Measurements from ENCODE around the gene IL4.
"Not testable (repeated sequence)": the region's sequence is repeated elsewhere in the genome, so short reads cannot be mapped to it uniquely, and the experiment has no call there.

IL4 gene

DNA sequence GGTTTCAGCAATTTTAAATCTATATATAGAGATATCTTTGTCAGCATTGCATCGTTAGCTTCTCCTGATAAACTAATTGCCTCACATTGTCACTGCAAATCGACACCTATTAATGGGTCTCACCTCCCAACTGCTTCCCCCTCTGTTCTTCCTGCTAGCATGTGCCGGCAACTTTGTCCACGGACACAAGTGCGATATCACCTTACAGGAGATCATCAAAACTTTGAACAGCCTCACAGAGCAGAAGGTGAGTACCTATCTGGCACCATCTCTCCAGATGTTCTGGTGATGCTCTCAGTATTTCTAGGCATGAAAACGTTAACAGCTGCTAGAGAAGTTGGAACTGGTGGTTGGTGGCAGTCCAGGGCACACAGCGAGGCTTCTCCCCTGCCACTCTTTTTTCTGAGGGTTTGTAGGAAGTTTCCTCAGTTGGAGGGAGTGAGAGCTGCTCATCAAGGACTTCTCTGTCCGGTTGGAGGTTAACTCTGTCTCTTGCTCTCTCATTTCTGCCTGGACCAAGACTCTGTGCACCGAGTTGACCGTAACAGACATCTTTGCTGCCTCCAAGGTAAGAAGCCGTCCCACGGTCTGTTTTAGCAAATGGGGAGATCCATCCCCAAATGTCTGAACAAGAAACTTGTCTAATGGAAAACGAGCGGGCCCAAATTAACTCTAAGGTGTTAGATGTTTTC is at the start of gene IL4:
TSS of gene IL4 (plus strand) at position 51 of the 692 bp plus-strand sequence. CDS start at position 113, 62 bp downstream.
- no peak for DNase-seq

DNA sequence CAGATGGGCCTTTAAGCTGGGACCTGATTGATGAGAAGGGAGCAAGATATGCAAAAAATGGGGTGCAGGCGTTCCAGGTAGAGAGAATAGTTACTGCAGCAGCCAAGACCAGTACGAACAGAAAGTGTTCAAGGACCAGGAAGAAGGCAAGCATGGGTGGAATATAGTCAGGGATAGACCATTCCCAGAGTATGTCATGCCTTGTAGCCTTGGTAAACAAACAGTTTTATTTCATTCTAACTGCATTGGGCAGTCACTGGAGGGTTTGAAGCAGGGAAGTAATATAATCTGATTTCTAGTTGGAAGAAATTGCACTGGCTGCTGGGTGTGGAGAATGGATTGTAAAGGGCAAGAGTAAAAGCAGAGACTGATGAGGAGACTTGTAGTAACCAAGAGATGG is 46.3 kb upstream of the IL4 start:
- no peak for DNase-seq

DNA sequence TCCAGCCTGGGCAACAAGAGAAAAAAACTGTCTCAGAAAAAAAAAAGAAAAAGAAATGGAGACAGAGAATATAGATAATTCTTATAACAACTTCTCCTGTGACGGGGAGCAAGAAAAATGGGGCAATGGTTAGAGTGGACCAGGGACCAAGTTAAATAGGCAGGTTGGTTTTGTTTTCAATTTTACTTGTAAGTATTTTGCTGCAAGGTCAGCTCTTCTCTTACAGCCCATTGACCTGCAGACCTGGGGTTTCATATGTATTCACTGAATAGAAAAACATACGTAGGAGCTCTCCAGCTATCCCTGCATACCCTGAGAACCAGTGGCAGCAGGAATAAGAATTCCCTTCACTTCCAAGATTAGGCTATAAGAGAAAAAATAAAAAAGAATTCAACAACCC is 45.0 kb upstream of the IL4 start:
- DNase-seq = no peak

DNA sequence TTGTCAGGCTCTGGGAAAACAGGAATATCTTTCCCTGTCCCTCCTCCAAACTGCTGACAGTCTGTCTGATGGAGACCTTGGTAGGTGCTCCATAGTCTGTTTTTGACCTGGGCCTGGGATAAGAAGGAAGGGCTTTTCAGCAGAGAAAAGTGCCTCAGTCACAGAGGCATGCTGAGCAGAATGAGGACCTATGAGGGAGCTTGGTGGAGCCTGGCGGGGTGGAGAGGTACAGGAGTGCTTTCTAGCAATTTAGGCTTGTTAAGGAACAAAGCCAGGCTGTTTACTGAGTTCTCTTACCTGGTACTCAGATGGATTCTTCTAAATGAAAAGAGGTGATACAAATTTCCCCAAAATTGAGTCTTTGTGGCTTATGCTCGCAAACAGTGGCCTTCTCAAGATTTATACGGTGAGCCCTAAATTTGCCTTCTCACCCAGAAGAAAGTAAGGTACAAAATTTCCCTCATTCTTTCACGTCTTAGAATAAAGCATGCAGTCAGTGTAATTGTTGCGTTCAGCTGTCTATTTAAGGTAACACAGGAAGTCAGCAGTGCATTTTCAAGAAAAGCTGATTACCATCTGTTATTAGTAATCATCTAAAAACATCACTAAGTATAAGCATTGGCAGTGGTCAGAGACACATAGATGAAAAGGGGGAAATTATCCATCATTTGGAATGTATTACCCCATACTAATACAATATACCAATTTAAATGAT is 44.4 kb upstream of the IL4 start:
- no peak for DNase-seq

DNA sequence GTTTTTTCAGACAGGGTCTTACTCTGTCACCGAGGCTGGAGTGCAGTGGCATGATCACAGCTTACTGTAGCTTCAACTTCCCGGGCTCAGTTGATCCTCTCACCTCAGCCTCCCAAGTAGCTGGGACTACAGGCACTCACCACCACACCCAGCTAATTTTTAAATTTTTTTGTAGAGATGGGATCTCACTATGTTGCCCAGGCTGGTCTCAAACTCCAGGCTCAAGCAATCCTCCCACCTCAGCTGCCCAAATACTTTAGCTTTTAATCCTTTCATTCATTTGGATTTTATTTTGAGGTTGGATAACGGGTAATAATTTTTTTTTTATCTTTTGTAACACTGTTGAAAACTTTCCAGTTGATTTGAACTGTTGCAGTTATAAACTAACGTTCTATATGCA is 40.2 kb upstream of the IL4 start:
- DNase-seq = not testable (repeated sequence)

DNA sequence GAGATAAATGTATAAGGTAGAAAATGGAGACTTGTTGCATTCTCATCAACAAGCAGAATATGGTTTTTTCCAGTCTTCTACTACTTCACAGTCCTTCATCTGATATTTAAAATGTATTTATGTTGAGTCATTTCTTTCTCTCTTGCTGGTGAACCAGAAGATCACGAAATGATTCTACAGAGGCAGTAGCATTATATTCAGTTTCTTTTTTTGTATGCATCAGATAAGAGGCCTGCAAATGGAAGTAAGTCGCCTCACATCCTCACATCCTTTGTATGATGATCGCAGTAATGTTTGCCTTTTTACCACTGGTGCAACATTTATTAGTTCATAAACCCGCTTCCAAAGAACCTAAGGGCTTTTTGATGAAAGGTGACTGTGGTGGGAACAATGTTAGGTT is 37.9 kb upstream of the IL4 start:
- DNase-seq = no peak

DNA sequence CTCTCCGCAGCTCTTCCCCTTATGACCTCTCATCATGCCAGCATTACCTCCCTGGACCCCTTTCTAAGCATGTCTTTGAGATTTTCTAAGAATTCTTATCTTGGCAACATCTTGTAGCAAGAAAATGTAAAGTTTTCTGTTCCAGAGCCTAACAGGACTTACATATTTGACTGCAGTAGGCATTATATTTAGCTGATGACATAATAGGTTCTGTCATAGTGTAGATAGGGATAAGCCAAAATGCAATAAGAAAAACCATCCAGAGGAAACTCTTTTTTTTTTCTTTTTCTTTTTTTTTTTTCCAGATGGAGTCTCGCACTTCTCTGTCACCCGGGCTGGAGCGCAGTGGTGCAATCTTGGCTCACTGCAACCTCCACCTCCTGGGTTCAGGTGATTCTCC is 36.5 kb upstream of the IL4 start:
- no peak for DNase-seq

DNA sequence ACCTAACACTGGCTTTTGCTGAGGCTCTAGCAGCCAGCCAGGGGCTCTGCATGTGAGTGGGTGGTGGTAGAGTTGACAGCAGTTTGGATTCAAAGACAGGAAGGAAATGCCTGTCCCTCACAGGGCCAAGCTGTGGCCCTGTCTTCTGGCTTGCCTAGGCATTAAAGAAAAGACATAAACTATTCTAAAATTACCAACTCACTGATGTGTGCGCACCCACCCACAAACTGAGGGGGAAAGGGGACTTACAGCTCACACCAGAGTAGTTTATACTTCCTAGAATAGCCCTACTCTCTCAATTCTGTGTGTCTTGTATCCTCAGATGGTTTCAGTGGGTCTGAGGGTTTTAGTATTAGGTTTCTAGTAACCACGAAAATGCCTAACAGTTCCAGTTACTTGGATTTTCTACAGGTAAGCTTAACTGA is 34.1 kb upstream of the IL4 start:
- peak; percentile 43 for DNase-seq

DNA sequence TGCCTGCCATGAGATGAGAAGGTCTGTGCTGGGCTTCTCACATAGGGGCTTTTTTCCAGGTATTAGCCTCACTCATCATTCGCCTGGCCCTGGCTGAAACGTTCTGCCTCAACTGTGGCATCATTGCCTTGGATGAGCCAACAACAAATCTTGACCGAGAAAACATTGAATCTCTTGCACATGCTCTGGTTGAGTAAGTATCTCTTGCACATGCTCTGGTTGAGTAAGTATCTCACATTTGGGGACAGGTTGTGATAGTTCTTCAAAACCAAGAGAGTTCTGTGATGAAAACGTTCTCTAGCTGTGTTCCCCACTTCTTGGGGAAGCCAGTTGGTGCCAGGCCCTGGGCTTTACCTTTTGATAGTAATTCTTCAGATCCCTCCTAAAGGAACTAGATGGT is 33.2 kb upstream of the IL4 start:
- DNase-seq = no peak

DNA sequence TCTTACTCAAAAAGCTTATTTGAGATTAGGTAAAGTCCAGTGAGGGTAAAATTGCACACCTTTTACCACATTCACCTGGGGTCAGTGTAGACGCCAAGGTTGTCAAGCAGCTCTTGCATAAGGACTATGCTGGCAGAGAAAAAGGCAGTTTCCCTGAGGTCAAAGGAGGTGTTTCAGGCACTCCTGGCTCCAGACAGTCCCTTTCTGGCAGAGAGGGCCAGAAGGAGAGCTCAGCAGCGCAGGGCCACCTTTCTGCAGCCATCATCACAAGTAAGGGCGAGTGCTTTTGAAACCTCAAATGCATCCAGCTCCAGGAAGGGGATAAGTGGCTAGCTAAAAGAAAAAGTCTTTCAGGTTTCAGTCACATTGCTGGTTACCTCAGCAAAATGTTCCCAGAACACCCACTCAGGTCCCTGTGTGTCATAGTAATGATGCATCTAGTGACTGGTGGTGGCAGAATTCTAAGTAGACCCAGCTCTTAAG is 32.5 kb upstream of the IL4 start:
- peak; percentile 66 for DNase-seq

DNA sequence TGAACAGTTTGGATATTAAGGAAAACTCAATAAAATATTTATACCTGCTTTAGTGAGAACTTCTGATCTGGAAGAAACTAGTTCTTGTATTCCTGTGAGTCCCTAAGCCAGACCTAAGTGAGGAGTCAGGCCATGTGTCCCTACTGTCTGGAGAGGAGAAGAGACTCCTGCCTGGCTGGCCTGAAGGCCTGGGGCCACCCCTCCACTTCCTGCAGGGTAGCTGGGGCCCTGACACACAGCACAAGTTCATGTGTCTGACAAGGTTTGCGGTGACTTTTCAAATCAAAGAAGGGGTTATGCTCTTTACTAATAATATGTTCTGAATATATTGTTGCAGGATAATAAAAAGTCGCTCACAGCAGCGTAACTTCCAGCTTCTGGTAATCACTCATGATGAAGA is 31.9 kb upstream of the IL4 start:
- DNase-seq = no peak

DNA sequence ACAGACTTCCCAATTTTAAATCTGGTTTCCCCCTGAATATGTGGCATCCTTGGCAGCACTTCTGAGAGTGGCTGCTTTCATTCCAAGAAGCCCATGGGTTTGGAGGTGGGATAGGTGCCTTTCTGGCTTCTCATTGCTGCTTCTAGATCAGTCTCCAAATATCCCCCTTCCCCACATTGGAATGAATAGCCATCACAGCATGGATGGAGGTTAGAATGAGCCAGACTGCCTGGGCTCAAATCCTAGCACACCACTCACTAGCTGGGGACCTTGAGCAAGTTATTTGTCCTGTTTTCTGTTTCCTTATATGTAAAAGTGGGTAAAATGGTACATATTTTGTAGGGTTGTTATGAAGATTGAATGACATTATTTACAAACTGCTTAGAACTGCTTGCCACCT is 29.6 kb upstream of the IL4 start:
- DNase-seq = no peak

DNA sequence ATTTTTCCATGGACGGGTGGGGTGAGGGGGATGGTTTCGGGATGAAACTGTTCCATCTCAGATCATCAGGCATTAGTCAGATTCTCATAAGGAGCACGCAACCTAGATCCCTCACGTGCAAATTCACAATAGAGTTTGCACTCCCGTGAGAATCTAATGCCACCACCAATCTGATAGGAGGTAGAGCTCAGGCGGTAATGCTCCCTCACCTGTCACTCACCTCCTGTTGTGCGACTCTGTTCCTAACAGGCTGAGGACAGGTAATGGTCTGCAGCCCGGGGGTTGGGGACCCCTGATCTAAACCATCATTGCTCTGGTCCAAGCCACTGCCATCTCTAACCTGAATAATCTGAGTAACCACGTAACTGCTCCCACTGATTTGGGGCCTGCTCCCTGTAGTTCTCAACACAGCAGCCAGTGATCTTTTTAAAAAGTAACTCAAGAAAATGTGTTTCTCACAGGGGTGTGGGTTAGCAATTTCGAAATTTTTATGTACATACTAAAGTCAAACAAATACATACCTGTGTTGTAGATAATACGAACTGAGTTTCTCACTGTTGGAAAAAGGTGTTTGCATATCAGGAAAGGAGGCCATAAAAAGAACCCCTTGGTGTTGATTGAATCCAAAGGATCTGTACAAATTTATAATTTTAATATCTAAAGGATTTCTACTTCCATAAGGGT is 27.1 kb upstream of the IL4 start:
- DNase-seq = no peak

DNA sequence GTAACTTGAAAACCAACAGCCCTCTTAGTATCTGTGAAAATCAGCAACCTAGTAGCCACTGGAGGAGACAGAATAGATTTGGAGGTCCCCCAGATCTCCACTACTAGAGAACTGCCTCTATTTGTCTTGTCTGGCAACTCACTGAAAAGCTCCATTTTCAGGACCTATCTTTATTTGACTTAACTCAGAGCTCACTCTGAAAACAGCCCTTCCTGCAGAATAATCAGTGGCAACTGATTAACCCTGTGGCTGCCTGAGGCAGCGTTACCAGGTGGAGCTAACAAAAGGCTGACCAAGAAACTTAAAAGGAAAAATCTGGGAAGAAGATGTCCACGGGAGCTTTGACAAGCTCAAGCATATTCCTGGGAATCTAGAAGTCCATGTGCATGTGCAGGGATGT is 26.3 kb upstream of the IL4 start:
- DNase-seq = no peak

DNA sequence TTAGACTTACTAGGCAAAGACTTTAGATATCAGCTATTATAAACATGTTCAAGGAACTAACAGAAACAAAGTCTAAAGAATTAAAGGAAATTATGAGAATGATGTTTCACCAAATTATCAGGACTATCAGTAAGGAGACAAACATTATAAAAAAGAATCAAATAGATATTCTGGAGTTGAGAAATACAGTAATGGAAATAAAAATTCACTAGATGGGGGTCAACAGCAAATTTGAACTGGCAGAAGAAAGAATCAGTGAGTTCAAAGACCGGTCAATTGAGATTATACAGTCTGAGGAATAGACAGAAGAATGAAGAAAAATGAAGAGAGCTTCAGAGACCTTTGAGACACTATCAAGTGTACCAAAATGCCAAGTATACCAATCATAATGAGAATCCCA is 25.4 kb upstream of the IL4 start:
- DNase-seq = no peak

DNA sequence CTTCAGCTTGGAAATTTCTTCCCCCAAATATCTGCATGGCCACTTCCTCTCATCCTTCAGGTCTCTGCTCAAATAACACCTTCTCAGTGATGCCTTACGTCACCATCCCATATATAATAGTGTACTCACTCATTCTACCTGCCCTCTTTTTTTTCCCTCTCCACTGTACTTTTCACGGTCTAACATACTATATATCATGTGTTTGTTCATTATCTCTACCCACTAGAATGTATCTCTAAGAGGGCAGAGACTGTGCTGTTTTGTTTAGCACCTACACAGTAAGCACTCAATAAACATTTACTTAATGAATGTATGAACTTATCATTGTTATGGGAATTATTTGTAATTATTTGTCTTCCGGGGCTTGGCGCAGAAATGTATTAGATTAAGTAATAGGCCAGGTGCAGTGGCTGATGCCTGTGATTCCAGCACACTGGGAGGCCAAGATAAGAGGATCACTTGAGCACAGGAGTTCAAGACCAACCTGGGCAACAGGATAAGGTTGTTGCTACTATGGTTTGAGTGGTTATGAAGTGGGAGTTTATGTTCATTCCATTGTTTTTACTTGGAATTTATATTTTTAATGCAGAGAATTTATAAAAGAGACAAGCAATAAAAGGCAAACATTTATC is 21.8 kb upstream of the IL4 start:
- DNase-seq = no peak

DNA sequence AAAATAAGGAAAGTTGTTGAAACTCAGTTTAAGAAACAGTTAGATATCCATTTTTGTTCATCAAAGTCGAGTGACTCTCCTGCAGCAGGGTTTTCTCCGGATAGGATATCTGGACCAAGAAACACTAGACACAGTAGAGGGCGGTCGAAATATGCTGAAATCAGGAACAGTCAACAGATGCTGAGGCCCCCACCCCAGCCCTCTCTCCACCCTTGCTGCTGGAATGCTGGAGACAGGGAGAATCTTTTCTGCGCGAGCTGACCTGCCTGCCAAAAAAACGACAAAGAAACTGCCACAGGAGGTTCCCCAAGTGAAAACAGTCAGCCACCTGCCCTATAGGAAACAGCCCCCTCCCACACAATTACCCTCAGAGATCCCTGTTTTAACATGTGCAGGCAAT is 20.1 kb upstream of the IL4 start:
- no peak for DNase-seq

DNA sequence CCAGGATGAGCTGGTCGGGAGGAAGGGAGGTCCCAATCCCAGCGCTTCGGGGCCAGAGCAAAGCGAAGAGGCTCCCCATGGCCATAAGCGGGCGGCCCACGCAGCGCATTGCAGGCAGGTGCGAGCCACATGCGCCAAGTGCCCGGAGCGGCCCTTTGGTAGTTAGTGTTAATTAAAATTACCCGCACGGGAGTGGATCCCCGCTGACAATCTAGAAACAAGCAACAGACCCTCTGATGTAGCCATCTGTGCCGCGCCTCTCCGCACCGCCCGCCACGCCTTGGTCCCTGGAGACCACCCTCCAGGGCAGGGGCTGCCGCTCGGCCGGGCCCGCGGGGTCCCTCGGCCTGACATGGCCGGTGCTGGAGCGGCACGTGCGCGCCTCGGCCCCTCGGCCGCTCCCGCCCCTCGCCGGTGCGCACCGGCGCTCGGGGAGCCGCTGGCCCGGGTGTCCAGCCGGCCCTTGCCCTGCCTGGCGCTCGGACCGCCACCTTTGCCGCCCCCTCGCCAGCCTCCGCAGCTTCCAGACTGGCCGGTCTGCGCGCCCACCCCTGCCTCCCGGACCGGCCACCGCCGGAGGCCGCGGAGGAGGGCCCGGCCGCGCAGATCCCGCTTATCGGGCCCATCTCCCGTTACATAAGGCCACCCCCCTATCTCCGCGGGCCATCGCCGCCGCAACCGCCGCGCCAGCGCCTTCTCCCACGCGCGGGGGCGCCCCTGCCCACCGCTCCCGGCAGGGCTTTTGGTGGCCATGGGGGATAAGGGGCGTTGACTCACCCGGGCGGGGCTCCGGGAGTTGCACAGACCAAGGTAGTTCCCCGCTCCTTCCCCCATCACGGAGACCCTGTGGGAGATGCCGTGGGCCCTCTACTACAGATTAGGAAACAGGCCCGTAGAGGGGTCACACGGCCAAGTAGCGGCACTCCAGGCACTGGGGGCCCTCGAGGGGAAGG is 17.7 kb upstream of the IL4 start:
- DNase-seq = peak; percentile 63

DNA sequence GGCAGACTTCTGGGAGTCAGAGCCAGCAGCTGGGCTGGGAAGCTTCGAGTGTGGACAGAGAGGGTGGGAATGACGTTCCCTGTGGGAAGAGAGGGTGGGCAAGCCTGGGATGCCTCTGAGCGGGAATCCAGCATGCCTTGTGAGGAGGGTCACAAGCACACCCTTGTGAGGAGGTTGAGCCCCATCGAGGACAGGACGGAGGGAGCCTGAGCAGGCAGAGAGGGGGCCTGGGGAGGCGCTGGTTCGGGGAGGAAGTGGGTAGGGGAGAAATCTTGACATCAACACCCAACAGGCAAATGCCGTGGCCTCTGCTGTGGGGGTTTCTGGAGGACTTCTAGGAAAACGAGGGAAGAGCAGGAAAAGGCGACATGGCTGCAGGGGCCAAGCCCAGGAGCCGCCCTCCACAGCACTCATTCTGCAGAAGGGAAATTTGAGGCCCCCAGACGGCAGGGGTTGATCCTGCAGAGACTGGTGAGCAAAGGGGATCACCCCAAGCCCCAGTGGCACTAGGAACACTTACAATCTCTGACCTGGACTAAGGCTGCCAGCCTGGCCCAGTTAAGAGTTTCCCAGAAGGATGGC is 16.9 kb upstream of the IL4 start:
- DNase-seq = no peak

DNA sequence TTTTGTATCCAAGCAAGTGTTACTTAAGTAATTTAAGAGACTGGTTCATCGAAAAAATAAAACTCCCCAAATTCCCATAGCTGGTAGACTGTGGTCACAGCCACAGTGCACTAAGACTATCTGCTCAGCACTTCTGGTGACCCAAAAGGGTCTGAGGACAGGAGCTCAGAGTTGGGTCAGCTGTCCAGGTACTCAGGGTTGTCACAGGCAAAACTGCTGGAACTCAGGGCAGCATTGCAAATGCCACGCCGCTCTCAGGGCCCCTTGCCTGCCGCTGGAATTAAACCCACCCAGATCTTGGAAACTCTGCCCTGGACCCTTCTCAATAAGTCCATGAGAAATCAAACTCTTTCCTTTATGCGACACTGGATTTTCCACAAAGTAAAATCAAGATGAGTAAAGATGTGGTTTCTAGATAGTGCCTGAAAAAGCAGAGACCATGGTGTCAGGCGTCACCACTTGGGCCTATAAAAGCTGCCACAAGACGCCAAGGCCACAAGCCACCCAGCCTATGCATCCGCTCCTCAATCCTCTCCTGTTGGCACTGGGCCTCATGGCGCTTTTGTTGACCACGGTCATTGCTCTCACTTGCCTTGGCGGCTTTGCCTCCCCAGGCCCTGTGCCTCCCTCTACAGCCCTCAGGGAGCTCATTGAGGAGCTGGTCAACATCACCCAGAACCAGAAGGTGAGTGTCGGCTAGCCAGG is 16.0 kb upstream of the IL4 start, which contains the start of gene IL13:
TSS of gene IL13 (plus strand) at position 498 of the 705 bp plus-strand sequence. CDS start at position 512, 14 bp downstream.
- no peak for DNase-seq

Measured in stimulated activated CD4-positive, alpha-beta T cell treated with anti-CD3 and anti-CD28 coated beads, Interleukin-15, amount 100 ng/mL, for 24 hours (primary cell).